Measurements from ENCODE around the gene PCNT.

PCNT gene

GRCh38 chr21:46336603-46337002 lies 12.6 kb downstream of the PCNT start:
- no peak for DNase-seq (ENCODE audit: low spot score)

DNA sequence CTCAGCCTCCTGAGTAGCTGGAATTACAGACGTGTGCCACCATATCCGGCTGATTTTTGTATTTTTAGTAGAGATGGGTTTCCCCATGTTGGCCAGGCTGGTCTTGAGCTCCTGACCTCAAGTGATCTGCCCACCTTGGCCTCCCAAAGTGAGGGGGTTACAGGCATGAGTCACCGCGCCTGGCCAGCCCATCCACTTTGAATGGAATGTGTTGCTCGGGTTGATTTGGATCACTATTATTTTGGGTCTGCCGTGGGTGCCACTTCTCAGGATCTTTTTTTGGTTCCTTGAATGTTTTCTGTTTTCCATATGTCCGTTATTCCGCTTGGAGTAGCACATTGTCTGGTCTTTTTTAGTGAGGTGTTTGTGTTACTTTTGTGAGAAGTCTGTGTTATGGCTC lies 17.0 kb downstream of the PCNT start:
- no peak for DNase-seq (ENCODE audit: low spot score)

GRCh38 chr21:46344219-46344915 lies 20.4 kb downstream of the PCNT start:
- no peak for DNase-seq (ENCODE audit: low spot score)

DNA sequence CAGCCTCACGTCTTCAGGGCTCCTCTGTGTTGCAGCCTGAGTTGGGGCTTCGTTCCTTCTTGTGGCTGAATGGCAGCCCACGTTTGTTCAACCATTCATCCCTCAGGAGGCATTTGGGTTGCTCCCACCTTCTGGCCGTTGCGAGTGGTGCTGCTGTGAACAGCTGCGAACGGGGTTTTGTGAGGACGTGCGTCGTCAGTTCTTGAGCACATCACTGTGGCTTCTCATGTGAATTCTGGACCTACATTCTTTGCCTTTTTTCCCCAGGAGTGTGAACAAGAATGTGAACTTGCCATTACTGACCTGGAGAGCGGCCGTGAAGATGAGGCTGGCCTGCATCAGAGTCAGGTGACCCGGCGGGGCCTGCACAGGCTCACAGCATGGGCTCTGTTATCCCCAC lies 21.9 kb downstream of the PCNT start:
- DNase-seq (ENCODE audit: low spot score), result no peak

- no peak for DNase-seq (ENCODE audit: low spot score)
Measured at GRCh38 chr21:46346296-46347202, 22.6 kb downstream of the PCNT start.

DNA sequence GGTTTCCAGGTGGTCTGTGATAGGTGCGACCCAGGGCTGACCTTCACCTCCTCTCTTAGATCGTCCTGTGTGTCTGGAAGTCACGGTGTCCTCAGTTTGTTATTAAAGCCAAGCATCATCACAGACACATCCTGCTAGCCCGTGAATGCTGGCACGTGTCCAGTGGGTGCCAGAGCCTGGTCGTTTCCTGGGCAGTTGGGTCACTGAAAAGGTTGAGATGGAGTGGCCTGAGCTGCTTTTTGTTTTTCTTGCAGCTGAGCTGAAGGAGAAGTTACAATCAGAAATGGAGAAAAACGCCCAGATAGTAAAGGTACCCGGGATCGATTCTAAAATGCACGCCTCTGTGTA lies 23.2 kb downstream of the PCNT start:
- DNase-seq (ENCODE audit: low spot score), result no peak

- no peak for DNase-seq (ENCODE audit: low spot score)
Measured at GRCh38 chr21:46347791-46348381, 23.9 kb downstream of the PCNT start.

DNA sequence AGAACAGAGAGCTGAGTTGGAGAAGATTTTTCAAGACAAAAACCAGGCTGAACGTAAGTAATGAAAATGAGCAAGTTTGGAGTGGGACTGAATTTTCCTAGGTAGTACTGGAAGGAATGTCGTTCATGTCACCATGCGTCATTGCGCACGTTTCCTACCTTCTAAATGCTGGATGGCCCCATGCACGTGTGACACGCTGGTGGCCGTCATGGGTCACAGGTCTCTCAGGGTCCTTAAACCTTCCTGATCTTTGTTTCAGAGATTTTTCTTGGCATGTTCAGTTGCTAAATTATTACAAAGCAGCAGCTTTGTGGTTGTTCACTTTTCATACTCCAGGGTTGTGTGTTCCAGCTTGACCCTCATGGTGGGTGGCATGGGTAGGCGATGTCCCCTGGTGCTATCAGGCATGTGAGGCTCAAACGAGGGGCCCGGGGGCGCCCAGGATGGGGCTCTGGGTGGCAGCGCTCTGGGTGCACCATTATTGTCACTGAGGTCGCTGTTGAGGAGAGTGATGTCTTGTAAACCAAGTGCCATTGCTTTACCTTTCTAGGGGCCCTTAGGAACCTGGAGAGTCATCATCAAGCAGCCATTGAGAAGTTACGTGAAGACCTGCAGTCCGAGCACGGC lies 25.3 kb downstream of the PCNT start:
- DNase-seq (ENCODE audit: low spot score), result no peak

DNA sequence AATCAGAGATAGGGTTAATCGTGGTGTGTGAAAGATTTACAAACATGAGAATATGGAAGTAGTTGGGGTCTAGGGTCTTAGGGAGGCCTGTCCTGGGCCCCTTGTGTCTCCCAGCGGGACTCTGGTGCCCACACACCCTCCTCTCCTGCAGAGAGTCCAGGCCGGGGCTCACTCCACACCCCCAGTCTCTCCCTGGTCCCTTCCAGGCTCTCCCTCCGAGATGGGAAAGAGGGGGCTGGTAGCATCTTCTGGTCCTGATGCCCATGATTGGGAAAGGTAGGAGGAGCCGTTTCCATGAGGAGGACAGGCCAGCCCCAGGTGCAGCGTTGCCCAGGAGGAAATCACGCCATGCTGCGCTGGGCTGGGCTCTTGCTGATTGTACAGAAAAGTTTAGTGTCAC lies 26.6 kb downstream of the PCNT start:
- no peak for DNase-seq (ENCODE audit: low spot score)

DNA sequence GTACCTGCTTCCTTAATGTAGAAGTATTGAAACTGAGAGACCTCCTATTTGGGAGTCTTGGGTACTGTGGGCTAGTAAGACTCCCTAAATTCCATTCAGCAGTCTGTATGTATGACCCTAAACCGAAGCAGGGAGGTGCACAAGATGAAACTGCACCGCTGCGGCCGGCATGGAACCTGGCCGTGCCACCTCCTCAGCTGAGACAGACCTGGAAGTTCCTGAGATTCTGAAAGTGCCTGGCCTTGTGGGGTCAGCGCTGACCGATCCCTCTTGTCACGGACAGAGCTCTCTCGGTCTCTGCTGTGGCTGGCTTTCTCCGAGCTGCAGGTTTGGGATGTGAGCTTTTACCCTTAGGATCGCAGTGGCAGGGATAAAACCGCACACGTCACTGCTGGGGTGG lies 27.0 kb downstream of the PCNT start:
- DNase-seq (ENCODE audit: low spot score), result no peak

DNA sequence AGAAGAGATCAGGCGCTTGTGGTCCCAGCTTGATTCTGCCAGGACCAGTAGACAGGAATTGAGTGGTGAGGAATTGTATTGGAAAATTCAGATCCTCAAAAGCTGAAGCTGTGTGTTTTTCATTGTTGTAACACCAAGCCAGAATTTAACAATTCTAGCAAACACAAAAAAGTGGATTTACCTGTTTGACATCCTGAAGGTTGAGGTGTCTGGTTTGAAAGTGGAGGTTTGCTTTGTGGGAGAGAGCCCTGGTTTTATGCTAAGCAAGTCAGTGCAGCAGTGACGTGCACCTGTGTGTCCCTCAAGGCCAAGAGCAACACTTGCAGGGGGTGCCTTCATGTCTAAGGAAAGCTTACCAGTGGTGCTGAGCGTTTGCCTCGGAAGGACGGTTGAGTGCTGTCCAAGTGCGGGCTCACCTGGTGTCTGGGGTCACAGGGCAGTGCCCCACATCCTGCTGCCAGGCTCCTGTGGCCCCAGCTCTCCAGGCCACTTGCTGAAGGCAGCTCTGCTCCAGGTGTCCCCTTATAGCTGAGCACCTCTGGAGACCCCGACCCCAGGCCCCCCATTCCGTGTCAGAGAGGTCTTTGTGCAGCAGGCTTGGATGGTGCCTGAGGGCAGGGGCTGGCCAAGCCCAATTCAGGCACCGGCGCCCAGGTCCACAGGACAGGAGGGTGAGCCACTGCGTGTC lies 27.7 kb downstream of the PCNT start:
- DNase-seq (ENCODE audit: low spot score), result no peak

DNA sequence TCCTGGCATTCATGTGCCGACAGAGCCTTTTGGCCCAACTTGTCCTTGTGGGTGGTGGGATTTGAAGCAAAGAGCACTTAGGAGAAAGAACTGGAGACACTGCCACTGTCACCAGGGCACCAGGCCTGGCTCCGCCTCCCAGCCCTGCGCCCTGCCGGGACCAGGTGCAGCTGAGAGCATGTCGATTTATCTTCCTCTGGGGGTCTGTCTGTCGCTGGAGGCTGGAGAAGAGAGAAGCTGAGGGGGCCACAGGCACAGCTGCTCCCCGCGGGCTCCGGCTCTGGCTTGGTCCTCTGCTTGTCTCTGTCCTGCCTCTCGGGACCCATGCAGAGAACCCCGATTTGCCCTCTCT lies 28.2 kb downstream of the PCNT start:
- DNase-seq (ENCODE audit: low spot score), result no peak

DNA sequence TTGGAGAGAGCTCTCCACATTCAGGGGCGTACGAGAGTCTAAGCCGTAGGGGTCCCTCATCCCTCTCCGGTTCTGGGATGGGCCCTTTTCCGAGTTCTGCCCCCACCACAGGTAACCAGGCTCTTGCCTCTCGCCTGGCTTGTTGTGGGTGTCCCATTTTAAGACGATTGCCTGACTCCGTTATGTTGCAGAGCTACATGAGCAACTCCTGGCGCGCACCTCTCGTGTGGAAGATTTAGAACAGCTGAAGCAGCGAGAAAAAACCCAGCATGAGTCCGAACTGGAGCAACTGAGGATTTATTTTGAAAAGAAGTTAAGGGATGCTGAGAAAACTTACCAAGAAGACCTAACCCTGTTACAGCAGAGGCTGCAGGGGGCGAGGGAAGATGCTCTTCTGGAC lies 29.0 kb downstream of the PCNT start:
- no peak for DNase-seq (ENCODE audit: low spot score)

DNA sequence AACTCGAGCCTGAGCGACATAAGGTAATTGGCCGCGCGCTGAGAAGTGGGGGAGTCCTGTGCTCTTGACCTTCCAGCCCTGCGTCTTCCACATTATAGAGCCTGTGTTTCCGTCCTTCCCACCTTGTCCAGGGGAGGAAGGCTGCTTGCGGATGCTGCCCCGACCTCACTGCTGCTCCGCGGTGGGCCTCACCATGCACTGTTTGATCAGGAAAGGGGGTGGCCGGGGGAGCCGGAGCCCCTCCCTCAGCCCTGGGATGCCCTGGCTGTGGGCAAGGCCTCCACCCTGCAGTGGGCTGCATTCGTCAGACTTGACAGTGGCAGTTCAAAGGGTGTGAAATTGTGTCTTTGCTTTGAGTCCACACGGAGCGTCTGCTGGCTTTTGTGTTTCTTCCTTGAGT lies 30.1 kb downstream of the PCNT start:
- DNase-seq (ENCODE audit: low spot score), result no peak

DNA sequence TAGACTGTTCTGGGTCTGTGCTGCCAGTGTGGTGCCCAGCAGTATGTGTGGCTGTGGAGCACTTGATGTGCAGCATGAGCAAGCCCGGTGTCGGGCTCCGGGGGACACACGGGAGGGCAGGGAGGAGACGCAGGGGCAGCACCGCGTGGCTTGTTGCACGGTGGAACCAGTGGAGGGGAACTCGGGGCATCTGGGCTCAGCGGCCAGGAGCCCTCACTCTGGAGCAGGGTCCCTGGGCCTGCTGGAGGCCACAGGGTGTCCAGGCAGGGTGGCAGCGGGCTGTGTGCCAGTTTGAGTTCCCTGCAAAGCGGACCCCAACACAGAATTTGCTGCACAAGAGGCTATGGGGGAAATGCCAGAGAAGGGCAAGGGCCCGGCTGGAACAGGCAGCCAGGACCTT lies 30.6 kb downstream of the PCNT start:
- no peak for DNase-seq (ENCODE audit: low spot score)

DNA sequence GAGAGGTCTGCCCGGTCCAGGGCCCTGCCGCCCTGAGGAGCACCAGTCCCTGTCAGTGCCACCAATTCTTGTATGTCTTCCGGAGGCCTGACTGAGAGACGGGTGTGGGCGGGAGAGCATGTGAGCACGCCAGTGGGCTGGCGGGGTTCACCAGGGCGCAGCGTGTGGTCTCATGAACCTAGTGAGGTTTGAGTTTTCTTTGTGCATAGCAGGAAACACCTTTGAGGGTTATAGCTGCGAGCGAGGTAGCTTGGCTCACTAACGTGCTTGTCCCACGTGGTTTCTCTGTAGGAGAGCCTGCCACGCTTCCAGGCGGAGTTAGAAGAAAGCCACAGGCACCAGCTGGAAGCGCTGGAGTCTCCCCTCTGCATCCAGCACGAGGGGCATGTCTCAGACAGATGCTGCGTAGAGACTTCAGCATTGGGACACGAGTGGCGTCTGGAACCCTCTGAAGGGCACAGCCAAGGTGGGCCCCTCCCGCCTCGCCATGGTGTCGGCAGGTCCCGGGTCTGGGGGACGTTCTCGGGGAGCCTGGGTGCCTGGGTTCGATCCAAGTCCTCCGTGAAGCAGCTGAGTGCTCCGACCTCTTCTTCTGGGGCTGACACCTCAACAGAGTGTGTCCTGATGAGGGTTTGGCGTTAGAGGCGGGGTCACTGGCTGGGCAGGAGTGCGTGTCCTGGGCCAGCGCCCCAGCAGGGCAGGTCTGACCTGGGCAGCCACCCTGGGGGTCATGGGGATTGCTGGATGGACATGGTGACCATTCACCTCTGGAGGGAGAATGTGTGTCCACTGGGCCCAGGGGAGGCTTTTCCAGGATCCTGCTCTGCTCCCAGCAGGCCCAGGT lies 31.4 kb downstream of the PCNT start:
- DNase-seq (ENCODE audit: low spot score), result no peak

GRCh38 chr21:46356005-46356338 lies 32.0 kb downstream of the PCNT start:
- DNase-seq (ENCODE audit: low spot score), result no peak

GRCh38 chr21:46356494-46357334 lies 32.8 kb downstream of the PCNT start:
- DNase-seq (ENCODE audit: low spot score), result no peak

DNA sequence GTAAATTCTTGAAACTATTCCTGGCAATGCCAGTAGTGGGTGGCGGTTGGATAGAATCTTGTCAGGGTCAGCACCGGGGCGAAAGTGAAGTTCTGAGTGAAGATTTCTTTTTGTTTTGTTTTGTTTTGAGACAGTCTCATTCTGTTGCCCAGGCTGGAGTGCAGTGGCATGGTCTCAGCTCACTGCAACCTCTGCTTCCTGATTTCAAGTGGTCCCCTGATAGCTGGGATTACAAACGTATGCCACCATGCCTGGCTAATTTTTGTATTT lies 33.3 kb downstream of the PCNT start:
- DNase-seq (ENCODE audit: low spot score), result no peak

DNA sequence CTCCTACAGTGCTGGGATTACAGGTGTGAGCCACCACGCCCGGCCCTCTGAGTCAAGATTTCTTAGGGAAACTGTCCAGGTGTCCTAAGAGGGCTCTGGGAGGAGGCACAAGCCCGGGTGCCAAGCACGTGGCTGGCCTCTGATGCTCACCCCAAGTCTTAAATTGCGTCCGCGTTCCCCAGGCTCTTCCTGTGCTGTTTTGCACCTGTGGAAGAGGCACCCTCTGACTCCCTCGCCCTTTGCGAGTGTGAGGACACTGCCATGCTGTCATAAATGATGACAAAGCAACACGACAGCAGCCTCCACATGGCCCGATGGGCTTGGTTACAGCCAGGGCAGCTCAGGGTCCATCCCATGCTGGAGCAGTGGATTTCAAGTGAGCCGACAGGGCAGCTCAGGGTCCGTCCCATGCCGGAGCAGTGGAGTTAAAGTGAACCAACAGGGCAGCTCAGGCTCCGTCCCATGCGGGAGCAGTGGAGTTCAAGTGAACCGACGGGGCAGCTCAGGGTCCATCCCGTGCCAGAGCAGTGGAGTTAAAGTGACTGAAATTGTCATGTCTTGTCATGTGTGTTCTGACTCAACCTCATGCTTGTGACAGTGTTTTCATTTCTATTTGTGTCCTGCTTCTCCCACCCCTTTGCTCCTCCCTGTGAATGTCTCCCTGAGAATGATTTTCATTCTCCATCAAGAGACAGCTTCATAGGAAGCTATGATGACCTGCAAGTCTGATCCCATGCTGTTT lies 33.9 kb downstream of the PCNT start:
- no peak for DNase-seq (ENCODE audit: low spot score)
